NCI-H748 (cell line): ENCODE data around the gene LRRTM3.

Source experiments
- DNase-seq: peaks from one replicate; lab custom pipeline; 2025; ENCODE audit not compliant: unreplicated experiment; lab: John Stamatoyannopoulos, UW

Gene LRRTM3

DNA sequence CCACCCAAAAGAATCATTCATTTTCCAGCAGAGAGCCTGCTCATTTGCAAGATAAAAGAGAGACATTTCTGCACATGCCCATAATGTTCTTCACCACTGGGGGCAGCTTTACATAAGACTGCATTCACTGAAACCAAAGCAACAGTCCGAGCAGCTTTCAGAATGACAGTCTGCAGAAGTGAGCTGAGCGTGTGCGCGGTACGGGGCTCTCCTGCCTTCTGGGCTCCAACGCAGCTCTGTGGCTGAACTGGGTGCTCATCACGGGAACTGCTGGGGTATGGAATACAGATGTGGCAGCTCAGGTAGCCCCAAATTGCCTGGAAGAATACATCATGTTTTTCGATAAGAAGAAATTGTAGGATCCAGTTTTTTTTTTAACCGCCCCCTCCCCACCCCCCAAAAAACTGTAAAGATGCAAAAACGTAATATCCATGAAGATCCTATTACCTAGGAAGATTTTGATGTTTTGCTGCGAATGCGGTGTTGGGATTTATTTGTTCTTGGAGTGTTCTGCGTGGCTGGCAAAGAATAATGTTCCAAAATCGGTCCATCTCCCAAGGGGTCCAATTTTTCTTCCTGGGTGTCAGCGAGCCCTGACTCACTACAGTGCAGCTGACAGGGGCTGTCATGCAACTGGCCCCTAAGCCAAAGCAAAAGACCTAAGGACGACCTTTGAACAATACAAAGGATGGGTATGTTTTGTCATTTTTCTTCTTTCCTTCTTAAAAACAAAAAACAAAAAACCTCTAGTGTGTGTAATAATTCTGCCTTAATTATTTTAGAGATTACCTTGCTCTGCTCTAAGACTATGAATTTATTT, at the start of gene LRRTM3:
Gene LRRTM3 (plus strand): TSS at position 141 of the 820 bp plus-strand sequence.
- peak; percentile 85 for DNase-seq

DNA sequence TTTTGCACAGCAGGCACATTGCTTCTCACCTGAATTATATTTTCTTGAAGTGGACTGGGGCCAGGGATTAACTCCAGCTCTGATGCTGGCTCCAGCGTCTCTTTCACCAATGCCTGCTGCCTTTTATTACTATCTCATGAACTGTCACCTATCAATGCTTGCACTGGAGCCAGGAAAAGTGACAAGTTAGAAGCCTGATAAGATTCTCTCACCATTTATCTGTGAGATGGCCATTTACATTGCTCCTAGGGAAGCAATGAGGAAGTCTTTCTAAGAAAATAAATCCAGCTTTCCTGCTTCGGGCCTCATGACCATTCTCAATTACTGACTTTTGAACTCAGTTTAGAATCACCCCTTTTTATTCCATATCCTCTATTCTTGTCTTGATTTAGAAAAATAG, 48.5 kb upstream of the LRRTM3 start:
- DNase-seq: no peak

DNA sequence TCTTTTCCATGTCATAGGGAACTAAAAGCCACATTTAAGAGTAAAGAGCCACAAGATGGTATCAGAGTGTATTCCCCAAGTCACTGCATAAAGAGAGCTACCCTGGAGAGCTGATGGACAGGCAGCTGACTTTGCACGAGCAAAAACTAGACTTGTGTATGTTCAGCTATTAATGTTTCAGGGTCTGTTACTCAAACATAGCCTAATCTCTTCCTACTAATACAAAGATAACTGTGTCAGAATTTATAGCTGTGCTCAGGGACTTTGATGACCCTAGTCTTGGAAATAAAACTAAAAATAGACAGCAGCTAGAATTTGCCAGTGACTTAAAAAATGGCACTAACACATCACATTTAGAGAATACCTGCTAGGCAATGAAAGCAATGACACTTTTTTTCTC, 45.5 kb upstream of the LRRTM3 start:
- no peak for DNase-seq

DNA sequence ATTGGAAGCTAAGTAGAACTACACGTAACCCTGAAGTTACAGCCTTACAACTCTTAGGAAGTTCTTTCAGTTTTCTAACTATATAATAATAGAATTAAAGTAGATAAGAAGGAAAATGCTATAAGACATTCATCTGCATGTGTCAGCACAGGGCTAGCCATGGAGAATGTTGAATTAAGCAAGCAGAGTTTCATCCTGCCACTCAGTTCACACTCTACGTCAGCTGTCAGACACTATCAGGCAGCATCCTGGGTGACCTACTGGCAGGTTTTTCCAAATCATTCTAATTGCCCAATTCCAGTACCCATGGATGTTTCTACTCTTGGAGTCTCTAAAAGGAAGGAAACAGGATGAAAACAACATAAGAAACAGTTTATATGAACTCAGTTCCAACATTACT, 45.0 kb upstream of the LRRTM3 start:
- no peak for DNase-seq

DNA sequence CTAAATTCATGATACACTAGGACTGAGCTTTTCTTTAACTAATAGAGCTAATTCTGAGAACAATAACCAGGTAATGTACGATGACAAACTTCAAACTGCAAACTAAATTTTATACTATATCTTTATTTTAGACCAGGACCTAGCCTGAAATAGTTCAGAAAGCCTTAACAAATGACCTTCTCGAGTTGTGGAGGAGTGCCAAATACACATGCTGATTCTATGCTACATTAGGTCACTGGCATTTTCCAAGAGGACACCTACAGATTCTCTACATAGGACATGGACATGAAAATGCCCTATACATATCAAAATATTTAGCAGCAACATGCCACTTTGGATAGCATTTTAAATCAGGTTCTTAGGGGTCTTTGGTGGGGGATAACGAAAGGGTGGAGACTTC, 44.0 kb upstream of the LRRTM3 start:
- no peak for DNase-seq

DNA sequence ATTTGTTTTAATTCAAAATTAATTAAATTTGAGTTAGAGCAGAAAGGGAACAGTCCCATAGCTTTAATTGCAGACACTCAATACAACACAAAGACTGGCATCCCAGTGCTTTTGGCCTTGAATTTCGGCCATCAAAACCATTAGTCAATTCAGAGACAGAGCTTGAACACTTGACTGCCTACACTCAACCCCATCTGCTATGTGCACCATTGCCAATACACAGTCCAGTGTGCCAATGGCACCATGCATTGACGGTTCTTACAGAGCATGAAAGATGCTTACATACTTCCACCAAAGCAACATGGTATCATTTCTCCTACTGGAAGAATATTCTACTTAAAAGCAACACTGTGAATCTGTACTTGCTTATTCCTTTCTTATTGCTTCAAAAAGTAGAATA, 43.6 kb upstream of the LRRTM3 start:
- no peak for DNase-seq

DNA sequence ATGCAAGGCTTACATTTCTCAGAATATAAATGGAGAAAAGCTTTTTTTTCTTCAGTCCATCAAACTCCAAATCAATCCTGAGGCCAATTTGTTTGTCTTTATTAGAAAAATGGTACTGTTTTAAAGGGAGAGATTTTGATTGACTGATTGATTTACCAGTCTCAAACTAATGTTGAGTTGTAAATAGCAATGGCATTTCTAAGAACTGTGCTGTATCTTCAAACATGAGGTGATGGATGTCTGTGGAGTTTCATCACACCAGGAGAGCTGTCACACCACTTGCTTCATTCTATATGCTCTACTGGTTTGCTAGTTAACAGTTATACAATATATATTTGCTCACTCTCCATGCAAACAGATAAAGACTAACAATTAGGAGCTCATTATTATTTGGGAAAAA, 39.0 kb upstream of the LRRTM3 start:
- DNase-seq: no peak

DNA sequence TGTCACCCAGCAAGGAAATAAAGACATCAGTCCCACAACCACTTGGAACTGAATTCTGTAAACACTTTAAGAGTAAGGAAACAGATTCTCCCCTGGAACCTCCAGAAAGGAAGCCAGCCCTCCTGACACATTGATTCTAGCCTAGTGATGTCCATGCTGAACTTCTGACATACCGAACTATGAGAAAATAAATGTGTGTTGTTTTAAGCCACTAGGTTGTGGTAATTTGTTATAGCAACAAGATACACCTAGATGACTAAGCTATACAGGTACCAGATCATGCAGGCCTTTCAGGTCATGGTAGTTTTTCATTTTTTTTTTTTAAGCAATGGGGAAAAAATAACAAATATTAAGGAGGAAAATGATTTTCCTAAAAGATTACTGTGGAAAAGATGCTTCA, 37.6 kb upstream of the LRRTM3 start:
- no peak for DNase-seq

DNA sequence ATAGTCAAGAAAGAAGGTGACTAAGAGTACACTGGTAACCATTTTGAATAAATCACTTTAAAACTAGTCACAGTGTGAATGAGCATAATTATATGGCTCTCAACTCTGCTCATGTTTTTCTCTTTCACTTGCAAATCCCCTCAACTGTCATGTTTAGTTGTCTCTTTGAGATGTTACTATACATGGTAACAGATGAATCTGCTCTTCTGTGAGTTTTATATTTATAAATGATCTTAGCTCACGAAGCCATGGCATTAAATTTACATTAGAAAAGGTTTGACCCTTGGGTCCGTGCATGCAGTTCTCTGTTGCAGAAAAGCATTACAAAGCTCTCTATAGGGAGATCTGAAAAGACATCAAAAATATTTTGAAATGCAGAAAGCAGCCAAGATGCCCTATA, 33.0 kb upstream of the LRRTM3 start:
- DNase-seq: no peak

DNA sequence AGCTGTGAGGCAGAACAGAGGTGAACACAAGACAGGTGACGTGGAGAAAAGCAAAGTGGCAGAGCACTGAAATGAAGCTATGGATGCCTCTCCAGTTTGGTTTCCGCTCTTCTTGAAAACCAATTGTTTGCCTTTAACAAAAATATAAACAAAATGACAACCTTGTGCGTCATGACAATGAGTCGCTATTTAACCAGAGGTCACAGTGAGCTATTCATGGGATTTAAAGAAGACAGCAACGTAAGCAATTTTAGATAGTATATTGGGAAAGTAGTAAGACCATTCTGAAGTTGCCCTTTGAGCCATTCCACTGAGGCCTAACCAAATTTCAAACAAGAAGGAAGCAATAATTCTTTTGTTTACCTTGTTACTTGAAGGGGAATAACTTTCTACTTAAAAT, 15.2 kb upstream of the LRRTM3 start:
- no peak for DNase-seq

DNA sequence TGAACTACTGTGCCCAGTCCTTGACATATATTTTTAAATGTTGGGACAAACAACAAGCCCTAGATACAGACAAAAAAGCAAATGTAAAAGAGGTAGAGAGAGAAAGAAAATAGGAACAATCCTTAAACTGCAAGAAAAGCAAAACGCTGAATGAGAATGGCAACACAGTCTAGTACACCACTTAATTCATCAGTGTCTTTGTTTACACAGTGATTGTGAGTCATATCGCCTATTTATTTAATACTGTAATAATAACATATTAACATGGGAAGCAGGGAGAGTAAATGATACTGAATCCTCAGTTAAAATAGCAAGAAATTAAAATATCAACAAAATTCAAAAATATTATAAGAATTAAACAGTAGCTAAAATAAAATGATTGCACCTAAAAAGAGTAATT, 9.8 kb upstream of the LRRTM3 start:
- DNase-seq: no peak

DNA sequence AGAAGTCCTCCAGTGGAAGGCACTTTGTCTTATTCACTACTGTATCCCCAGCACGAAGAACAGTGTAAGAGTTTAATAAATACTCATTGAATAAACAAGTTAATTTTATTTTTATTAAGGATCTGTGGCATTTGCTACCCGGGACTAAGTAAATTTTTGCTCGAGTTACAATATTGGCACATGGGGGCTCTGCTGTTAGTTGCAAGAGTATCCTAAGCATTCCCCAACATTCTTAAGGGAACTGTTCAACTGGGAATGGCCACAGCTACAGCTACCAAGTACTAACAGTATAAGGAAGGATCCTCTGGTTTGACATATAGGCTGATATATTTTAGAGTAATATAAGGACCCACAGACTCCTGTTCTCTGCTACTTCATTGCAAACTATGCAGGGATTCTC, 8.7 kb upstream of the LRRTM3 start:
- no peak for DNase-seq

DNA sequence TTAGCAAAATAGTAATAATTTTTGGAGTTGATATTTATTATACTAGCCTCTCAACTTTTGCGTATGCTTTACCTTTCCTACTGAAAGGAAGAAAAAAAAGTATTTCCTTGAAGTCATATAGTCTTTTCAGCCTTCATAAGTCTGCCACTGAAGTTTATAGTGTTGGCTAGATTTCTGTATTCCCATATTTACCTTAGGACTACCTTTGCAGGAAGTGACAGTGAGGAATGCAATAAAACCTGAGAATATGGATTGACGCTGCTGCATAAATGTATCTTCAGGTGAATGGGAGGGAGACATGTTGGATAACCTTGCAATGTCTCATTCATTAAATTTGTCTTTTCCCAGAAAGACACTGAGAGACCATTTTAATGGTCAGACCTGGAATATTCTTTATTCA, 6.6 kb upstream of the LRRTM3 start:
- no peak for DNase-seq

DNA sequence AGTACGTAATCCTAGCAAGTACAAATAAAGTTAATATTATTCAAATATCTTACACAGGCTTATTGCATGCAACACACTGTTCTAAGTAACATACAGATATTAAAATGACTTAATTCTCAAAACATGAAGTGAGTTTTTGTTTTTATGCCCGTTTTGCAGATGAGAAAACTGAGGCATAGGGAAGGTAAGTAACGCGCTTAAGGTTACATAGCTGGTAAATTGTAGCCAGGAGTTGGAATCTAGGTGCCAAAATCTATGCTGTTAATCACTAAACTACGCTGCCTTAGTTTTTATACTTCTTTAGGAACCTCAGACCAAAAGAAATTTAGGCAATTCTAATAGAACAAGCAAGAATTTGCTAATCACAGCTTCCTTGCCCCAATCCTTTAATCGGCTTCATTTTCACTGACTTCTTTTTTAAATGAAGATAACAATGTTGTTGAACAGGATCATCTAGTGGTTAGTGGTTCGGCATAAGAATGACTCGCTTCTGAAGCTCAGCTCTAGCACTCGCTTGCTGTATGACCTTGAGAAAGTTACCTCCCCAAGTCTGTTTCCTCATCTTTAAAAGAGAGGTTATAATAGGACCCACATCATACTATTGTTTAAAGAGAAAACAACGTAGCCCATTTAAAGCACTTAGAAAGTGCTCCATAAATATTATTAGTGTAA, 1.0 kb upstream of the LRRTM3 start:
- no peak for DNase-seq

DNA sequence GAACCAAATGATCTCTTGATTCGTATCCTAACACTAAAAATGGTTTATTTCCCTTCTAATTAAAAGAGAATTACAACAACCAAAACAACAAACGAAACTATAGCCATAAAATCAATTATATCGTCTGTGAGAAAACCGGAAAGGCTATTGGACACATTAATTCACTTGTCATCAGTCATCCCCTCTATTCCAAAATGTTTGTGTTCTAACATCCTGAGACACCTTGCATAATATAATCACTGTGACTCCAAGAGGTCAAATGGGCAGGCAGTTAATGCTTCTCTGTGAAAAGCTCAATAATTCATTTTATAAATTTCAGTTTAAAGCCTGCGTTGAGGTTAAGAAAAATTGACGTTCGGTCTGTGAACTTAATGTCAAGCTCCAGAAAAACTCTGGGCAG, 463 bp upstream of the LRRTM3 start:
- DNase-seq: peak; percentile 30

DNA sequence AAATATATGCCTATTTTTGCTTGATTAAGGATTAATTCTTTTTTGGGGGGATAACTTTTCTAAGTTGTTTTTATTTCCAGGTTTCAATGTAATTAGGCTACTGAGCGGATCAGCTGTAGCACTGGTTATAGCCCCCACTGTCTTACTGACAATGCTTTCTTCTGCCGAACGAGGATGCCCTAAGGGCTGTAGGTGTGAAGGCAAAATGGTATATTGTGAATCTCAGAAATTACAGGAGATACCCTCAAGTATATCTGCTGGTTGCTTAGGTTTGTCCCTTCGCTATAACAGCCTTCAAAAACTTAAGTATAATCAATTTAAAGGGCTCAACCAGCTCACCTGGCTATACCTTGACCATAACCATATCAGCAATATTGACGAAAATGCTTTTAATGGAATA, 1.0 kb downstream of the LRRTM3 start:
- no peak for DNase-seq

DNA sequence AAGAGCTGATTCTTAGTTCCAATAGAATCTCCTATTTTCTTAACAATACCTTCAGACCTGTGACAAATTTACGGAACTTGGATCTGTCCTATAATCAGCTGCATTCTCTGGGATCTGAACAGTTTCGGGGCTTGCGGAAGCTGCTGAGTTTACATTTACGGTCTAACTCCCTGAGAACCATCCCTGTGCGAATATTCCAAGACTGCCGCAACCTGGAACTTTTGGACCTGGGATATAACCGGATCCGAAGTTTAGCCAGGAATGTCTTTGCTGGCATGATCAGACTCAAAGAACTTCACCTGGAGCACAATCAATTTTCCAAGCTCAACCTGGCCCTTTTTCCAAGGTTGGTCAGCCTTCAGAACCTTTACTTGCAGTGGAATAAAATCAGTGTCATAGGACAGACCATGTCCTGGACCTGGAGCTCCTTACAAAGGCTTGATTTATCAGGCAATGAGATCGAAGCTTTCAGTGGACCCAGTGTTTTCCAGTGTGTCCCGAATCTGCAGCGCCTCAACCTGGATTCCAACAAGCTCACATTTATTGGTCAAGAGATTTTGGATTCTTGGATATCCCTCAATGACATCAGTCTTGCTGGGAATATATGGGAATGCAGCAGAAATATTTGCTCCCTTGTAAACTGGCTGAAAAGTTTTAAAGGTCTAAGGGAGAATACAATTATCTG, 1.6 kb downstream of the LRRTM3 start:
- DNase-seq: no peak

DNA sequence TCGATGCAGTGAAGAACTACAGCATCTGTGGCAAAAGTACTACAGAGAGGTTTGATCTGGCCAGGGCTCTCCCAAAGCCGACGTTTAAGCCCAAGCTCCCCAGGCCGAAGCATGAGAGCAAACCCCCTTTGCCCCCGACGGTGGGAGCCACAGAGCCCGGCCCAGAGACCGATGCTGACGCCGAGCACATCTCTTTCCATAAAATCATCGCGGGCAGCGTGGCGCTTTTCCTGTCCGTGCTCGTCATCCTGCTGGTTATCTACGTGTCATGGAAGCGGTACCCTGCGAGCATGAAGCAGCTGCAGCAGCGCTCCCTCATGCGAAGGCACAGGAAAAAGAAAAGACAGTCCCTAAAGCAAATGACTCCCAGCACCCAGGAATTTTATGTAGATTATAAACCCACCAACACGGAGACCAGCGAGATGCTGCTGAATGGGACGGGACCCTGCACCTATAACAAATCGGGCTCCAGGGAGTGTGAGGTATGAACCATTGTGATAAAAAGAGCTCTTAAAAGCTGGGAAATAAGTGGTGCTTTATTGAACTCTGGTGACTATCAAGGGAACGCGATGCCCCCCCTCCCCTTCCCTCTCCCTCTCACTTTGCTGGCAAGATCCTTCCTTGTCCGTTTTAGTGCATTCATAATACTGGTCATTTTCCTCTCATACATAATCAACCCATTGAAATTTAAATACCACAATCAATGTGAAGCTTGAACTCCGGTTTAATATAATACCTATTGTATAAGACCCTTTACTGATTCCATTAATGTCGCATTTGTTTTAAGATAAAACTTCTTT, 2.3 kb downstream of the LRRTM3 start:
- no peak for DNase-seq

DNA sequence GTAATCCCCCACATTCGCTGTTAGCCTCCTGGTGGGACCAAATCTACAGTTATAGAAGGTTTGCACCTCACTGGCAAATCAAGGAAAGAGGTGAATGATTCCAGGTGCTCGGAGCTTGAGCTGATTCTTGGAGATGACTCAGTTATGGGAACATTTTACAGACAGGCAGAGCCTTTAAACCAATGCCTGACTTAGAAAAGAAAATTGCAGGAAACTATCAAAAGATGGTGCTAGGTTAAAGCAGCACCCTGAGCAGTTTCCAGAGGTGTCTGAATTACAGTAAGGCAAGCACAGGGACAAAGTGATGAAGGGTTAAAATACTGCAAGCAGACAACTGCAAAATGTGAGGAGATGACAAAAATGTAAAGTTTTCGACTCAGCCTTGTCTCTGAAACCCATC, 2.9 kb downstream of the LRRTM3 start:
- DNase-seq: no peak

DNA sequence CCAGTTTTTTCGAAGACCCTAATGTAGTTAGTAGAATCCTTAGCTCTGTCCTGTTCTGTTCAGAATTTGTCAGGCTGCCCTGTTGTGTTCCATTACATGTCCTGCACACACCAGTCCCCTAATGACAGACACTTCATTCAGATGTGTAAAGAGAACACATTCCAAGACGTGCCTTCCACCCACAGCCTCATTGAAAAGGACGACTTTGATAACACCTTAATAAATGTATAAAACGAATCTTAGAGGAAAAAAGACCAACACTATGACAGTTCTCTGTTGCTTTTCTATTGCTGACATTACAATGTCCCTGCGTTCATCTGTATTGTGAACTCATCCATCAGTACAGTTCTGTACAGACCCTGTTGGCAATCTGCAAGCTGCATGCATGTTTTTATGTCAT, 3.5 kb downstream of the LRRTM3 start:
- DNase-seq: no peak

DNA sequence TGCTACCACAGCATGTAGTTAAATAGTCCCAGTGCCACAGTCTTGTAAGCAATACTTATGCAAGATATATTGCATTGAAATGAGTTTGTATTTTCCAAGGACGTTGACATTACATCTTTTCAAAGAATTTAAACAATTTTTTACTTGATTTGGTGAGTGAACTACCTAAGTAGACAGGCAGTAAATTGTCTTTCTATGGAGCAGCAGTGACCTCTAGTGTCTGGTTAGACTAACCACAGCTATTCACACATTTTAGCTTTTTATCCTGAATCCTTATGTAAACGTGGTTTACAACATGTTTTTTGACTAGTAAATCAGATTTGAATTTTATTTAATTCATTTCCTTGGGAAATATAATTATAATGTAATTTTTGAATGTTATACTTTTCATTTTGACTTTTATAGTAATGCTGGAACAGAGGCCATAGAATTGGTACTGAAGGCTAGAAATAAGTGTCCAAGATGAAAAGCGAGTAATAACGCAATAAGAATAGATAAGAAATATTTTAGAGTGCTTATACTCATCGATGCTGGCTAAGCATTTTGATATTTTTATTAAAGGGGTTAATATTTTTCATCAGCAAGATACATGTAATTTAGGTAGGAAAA, 5.6 kb downstream of the LRRTM3 start:
- DNase-seq: peak; percentile 35
